ENCODE measurements around the gene ANXA1.

- TF ChIP-seq CTCF (conservative IDR thresholded peaks at IDR 0.05; ENCODE audit: low read depth, low read length) (no peak), EZH2 (IDR thresholded peaks at IDR 0.05; ENCODE audit: borderline replicate concordance, low read depth, low read length, poor library complexity, severe bottlenecking) (no peak)
Observed at GRCh38 chr9:73116031-73116430, 35.6 kb upstream of the ANXA1 start.
